ENCODE results near the gene HAL. TPM values are rescaled to one million over a fixed set of nuclear protein-coding genes. Genes with fewer than 3 reads are reported as not detected.

Gene HAL
- total and polyA plus RNA-seq, 4 donors: 62.4 to 174 (median 119) TPM

- Histone ChIP-seq H3K27me3 (ENCODE audit: control insufficient read depth in 4 of 4, insufficient read depth in 4 of 4, low read length in 3 of 4) (no peaks in the 10 kb centered on the region), H3K4me1 (ENCODE audit: control insufficient read depth in 4 of 4, insufficient read depth in 4 of 4, low read length in 3 of 4) (no peaks in the 10 kb centered on the region), H3K27ac (ENCODE audit: low read depth in 1 of 2, low read length in 2 of 2) (no peak overlapping the region), H3K9ac (ENCODE audit: low read depth in 1 of 2, low read length in 2 of 2) (no peak overlapping the region), H3K4me3 (ENCODE audit: low read depth in 1 of 3, low read length in 3 of 3) (no peak overlapping the region), H3K9me3 (ENCODE audit: control insufficient read depth in 4 of 4, low read length in 3 of 4) (no peaks in the 10 kb centered on the region), H3K36me3 (ENCODE audit: control insufficient read depth in 4 of 4, insufficient read depth in 3 of 4, low read depth in 1 of 4, low read length in 3 of 4) (peaks cover 5 to 64% (median 58%) of the 10 kb centered on the region in 4 donors)
- DNase-seq (ENCODE audit: low spot score): no peak
- 93% methylated on average over 1 of the region's 1 CpG for WGBS
- TF ChIP-seq, protein P1, sequence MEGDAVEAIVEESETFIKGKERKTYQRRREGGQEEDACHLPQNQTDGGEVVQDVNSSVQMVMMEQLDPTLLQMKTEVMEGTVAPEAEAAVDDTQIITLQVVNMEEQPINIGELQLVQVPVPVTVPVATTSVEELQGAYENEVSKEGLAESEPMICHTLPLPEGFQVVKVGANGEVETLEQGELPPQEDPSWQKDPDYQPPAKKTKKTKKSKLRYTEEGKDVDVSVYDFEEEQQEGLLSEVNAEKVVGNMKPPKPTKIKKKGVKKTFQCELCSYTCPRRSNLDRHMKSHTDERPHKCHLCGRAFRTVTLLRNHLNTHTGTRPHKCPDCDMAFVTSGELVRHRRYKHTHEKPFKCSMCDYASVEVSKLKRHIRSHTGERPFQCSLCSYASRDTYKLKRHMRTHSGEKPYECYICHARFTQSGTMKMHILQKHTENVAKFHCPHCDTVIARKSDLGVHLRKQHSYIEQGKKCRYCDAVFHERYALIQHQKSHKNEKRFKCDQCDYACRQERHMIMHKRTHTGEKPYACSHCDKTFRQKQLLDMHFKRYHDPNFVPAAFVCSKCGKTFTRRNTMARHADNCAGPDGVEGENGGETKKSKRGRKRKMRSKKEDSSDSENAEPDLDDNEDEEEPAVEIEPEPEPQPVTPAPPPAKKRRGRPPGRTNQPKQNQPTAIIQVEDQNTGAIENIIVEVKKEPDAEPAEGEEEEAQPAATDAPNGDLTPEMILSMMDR (IDR thresholded peaks at IDR 0.05; ENCODE audit: low read depth, low read length, missing input control): no peak
- TF ChIP-seq EGR1 (IDR thresholded peaks at IDR 0.05; ENCODE audit: low read depth in 2 of 2) (no peak), GABPA (IDR thresholded peaks at IDR 0.05 in 1 of 2, conservative IDR thresholded peaks at IDR 0.05 in 1 of 2) (no peak), MAX (IDR thresholded peaks at IDR 0.05) (no peak), HNF4G (IDR thresholded peaks at IDR 0.05) (no peak)
- TF ChIP-seq, protein P2, sequence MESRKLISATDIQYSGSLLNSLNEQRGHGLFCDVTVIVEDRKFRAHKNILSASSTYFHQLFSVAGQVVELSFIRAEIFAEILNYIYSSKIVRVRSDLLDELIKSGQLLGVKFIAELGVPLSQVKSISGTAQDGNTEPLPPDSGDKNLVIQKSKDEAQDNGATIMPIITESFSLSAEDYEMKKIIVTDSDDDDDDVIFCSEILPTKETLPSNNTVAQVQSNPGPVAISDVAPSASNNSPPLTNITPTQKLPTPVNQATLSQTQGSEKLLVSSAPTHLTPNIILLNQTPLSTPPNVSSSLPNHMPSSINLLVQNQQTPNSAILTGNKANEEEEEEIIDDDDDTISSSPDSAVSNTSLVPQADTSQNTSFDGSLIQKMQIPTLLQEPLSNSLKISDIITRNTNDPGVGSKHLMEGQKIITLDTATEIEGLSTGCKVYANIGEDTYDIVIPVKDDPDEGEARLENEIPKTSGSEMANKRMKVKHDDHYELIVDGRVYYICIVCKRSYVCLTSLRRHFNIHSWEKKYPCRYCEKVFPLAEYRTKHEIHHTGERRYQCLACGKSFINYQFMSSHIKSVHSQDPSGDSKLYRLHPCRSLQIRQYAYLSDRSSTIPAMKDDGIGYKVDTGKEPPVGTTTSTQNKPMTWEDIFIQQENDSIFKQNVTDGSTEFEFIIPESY (IDR thresholded peaks at IDR 0.05): no peak
Observed at GRCh38 chr12:96006727-96007126, 10.6 kb upstream of the HAL start.

DNA sequence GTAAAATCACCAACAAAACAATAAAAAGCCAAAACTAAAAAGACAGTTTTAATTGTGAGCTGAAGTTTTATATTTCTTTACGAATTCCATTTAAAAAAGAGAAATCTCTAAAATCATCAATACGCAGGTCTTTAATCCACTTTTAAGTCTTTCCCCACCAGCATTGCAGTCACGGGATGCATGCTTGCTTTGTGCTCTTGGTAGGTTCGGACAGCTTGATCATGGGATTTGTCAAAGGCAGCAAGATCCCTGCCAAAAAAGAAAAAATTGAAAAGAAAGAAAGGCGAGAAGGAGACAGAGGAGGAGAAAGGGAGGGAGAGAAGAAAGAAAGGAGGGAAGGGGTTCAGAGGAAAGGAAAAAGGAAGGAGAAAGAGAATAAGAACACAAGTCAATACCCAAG is 4.7 kb upstream of the HAL start:
- Histone ChIP-seq H3K27ac (ENCODE audit: low read depth in 1 of 2, low read length in 2 of 2) (no peak overlapping the region), H3K9ac (ENCODE audit: low read depth in 1 of 2, low read length in 2 of 2) (no peak overlapping the region), H3K4me3 (ENCODE audit: low read depth in 1 of 3, low read length in 3 of 3) (no peak overlapping the region), H3K9me3 (ENCODE audit: control insufficient read depth in 4 of 4, low read length in 3 of 4) (no peaks in the 10 kb centered on the region), H3K36me3 (ENCODE audit: control insufficient read depth in 4 of 4, insufficient read depth in 3 of 4, low read depth in 1 of 4, low read length in 3 of 4) (peaks cover 3 to 35% (median 27%) of the 10 kb centered on the region in 4 donors), H3K4me1 (ENCODE audit: control insufficient read depth in 4 of 4, insufficient read depth in 4 of 4, low read length in 3 of 4) (peaks cover 3 to 35% (median 17%) of the 10 kb centered on the region in 4 donors), H3K27me3 (ENCODE audit: control insufficient read depth in 4 of 4, insufficient read depth in 4 of 4, low read length in 3 of 4) (no peaks in the 10 kb centered on the region)
- DNase-seq (ENCODE audit: low spot score): no peak
- TF ChIP-seq HNF4G (IDR thresholded peaks at IDR 0.05) (no peak), NR2F2 (IDR thresholded peaks at IDR 0.05) (no peak), SP1 (IDR thresholded peaks at IDR 0.05) (no peak), HNF4A (conservative IDR thresholded peaks at IDR 0.05) (no peak), EGR1 (IDR thresholded peaks at IDR 0.05; ENCODE audit: low read depth in 2 of 2) (no peak), JUND (IDR thresholded peaks at IDR 0.05) (no peak), GABPA (IDR thresholded peaks at IDR 0.05 in 1 of 2, conservative IDR thresholded peaks at IDR 0.05 in 1 of 2) (no peak)
- TF ChIP-seq, protein P3, sequence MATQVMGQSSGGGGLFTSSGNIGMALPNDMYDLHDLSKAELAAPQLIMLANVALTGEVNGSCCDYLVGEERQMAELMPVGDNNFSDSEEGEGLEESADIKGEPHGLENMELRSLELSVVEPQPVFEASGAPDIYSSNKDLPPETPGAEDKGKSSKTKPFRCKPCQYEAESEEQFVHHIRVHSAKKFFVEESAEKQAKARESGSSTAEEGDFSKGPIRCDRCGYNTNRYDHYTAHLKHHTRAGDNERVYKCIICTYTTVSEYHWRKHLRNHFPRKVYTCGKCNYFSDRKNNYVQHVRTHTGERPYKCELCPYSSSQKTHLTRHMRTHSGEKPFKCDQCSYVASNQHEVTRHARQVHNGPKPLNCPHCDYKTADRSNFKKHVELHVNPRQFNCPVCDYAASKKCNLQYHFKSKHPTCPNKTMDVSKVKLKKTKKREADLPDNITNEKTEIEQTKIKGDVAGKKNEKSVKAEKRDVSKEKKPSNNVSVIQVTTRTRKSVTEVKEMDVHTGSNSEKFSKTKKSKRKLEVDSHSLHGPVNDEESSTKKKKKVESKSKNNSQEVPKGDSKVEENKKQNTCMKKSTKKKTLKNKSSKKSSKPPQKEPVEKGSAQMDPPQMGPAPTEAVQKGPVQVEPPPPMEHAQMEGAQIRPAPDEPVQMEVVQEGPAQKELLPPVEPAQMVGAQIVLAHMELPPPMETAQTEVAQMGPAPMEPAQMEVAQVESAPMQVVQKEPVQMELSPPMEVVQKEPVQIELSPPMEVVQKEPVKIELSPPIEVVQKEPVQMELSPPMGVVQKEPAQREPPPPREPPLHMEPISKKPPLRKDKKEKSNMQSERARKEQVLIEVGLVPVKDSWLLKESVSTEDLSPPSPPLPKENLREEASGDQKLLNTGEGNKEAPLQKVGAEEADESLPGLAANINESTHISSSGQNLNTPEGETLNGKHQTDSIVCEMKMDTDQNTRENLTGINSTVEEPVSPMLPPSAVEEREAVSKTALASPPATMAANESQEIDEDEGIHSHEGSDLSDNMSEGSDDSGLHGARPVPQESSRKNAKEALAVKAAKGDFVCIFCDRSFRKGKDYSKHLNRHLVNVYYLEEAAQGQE (IDR thresholded peaks at IDR 0.05): no peak
- TF ChIP-seq, protein P2 (IDR thresholded peaks at IDR 0.05): no peak
- WGBS: 94% methylated on average over 5 of the region's 5 CpGs
